GM20431 (cell line): ENCODE measurements around the gene NSMF.

Experiments used
- in situ Hi-C: fragments of 300-500 bp; cut with MseI, MboI; formaldehyde crosslinking; loops from one replicate; pipeline ENCODE4 v1.15.0; 2020; ENCODE audit warnings: low sequenced_read_pairs; ENCODE audit not compliant: unreplicated experiment

NSMF gene

GRCh38 chr9:137459152-137459600 lies at the start of gene NSMF:
TSS of gene NSMF (minus strand) at chr9:137459334. CDS start at chr9:137459102, 232 bp downstream.
- in situ Hi-C loops = no loop called here

GRCh38 chr9:137506702-137507171 lies 47.6 kb upstream of the NSMF start:
- in situ Hi-C loops = no loop called here

GRCh38 chr9:137506274-137506673 lies 47.1 kb upstream of the NSMF start:
- in situ Hi-C loops = no loop called here

- in situ Hi-C loops = no loop called here
These were observed 46.4 kb upstream of the NSMF start for GRCh38 chr9:137505421-137506140.

- in situ Hi-C loops = no loop called here
These were observed 45.3 kb upstream of the NSMF start for GRCh38 chr9:137504432-137504777.

- in situ Hi-C loops = no loop called here
These were observed 43.1 kb upstream of the NSMF start for GRCh38 chr9:137502008-137502911.

- in situ Hi-C loops = no loop called here
These were observed 42.3 kb upstream of the NSMF start for GRCh38 chr9:137501457-137501856.

- in situ Hi-C loops = no loop called here
These were observed 41.7 kb upstream of the NSMF start for GRCh38 chr9:137500666-137501397.

- in situ Hi-C loops = no loop called here
These were observed 40.9 kb upstream of the NSMF start for GRCh38 chr9:137499858-137500661.

GRCh38 chr9:137499416-137499815 lies 40.3 kb upstream of the NSMF start:
- in situ Hi-C loops = no loop called here

- in situ Hi-C loops = no loop called here
These were observed 39.6 kb upstream of the NSMF start for GRCh38 chr9:137498720-137499150.

GRCh38 chr9:137497921-137498719 lies 39.0 kb upstream of the NSMF start:
- in situ Hi-C loops = no loop called here

- in situ Hi-C loops = no loop called here
These were observed 37.7 kb upstream of the NSMF start for GRCh38 chr9:137496601-137497375.

- in situ Hi-C loops = no loop called here
These were observed 35.6 kb upstream of the NSMF start for GRCh38 chr9:137494550-137495351.

GRCh38 chr9:137494104-137494544 lies 35.0 kb upstream of the NSMF start:
- in situ Hi-C loops = no loop called here

GRCh38 chr9:137493364-137494103 lies 34.4 kb upstream of the NSMF start:
- in situ Hi-C loops = no loop called here
